Tibial nerve (tissue), 4 donors: ENCODE measurements around the gene COG1. TPM values are rescaled to one million over a fixed set of nuclear protein-coding genes. Genes with fewer than 3 reads are reported as not detected.

ENCODE experiments used
- DNase-seq, 2 donors: peaks; one replicate each; pipeline ENCODE4 v3.0.0-alpha.2; 2019; ENCODE audit warnings: low spot score in 2 of 2
- H3K27ac ChIP-seq, 4 donors: fragments of 200-600 bp; sonication (generic) in 3 of 4; one replicate each; pipeline ENCODE4 v1.5.1; 2017 to 2019; ENCODE audit warnings: mild to moderate bottlenecking in 1 of 4
- H3K27me3 ChIP-seq, 2 donors: fragments of 200-600 bp; sonication (generic) in 1 of 2; one replicate each; pipeline versions ENCODE4 v1.5.1 to v1.6.0; 2017 to 2019
- H3K36me3 ChIP-seq, 3 donors: fragments of 200-600 bp; sonication (generic); one replicate each; pipeline ENCODE4 v1.5.1; 2018 to 2019
- H3K4me1 ChIP-seq, 4 donors: fragments of 200-600 bp; sonication (generic) in 3 of 4; one replicate each; pipeline ENCODE4 v1.5.1; 2017 to 2019
- H3K4me3 ChIP-seq, 4 donors: fragments of 200-600 bp; sonication (generic) in 3 of 4; one replicate each; pipeline ENCODE4 v1.5.1; 2017 to 2019; ENCODE audit warnings: mild to moderate bottlenecking in 1 of 4, moderate library complexity in 1 of 4
- H3K9me3 ChIP-seq, 4 donors: fragments of 200-600 bp; sonication (generic) in 3 of 4; one replicate each; pipeline ENCODE4 v1.5.1; 2017 to 2019
- CTCF ChIP-seq, 5 experiments: fragments of 200-600 bp in 3 of 5; fragments of 450-650 bp in 2 of 5; sonication (generic) in 3 of 5; IDR thresholded peaks; one replicate each; pipeline ENCODE4 v1.5.1; 2016 to 2019; ENCODE audit warnings: antibody characterized with exemption in 5 of 5, mild to moderate bottlenecking in 3 of 5, moderate library complexity in 2 of 5
- EP300 ChIP-seq, 2 donors: sonication (generic); formaldehyde crosslinking; IDR thresholded peaks; one replicate each; pipeline ENCODE4 v1.6.1; 2017; ENCODE audit warnings: antibody characterized with exemption in 2 of 2, mild to moderate bottlenecking in 1 of 2
- POLR2A ChIP-seq, 2 donors: fragments of 450-650 bp; IDR thresholded peaks; one replicate each; pipeline ENCODE4 v1.6.1; 2017; ENCODE audit warnings: antibody characterized with exemption in 2 of 2, mild to moderate bottlenecking in 2 of 2, moderate library complexity in 2 of 2
- WGBS, 2 donors: methylation state at CpG; one replicate each; pipeline ENCODE4 v1.1.5; 2018; 5-methylcytosine and 5-hydroxymethylcytosine counted together
- total RNA-seq, 4 donors: library from RNA; depleted of rRNA; stranded (reverse); fragments of >200 nt; gene quantifications; one replicate each; pipeline ENCODE4 v1.1.0, GENCODE V29; 2016

Gene COG1
- total RNA-seq, 4 donors from 2014 or later, result 23.6 to 46.2 (median 28.6) TPM

GRCh38 chr17:73157521-73157890, 35.3 kb upstream of the COG1 start:
- H3K36me3 ChIP-seq, result no peaks in the 10 kb centered on the region
- 50 to 56% methylated on average over 5 of the region's 5 CpGs for WGBS, 2 donors
- H3K9me3 ChIP-seq, result no peaks in the 10 kb centered on the region
- H3K27ac ChIP-seq, result no peak overlapping the region
- peaks cover 0 to 31% of the 10 kb centered on the region in 2 donors for H3K27me3 ChIP-seq
- DNase-seq, result no peak
- peaks cover 0 to 17% (median 0%) of the 10 kb centered on the region in 4 donors for H3K4me1 ChIP-seq
- H3K4me3 ChIP-seq, result no peak overlapping the region
- no peak for TF ChIP-seq EP300 (IDR thresholded peaks at IDR 0.05)
- TF ChIP-seq POLR2A (IDR thresholded peaks at IDR 0.05), result no peak
- no peak for TF ChIP-seq CTCF (IDR thresholded peaks at IDR 0.05)

GRCh38 chr17:73158133-73158532, 34.7 kb upstream of the COG1 start:
- no peak overlapping the region for H3K4me3 ChIP-seq
- peaks cover 0 to 37% of the 10 kb centered on the region in 2 donors for H3K27me3 ChIP-seq
- H3K4me1 ChIP-seq, result peaks cover 0 to 17% (median 0%) of the 10 kb centered on the region in 4 donors
- no peaks in the 10 kb centered on the region for H3K36me3 ChIP-seq
- no peak for TF ChIP-seq POLR2A (IDR thresholded peaks at IDR 0.05)
- TF ChIP-seq EP300 (IDR thresholded peaks at IDR 0.05), result no peak
- no peak for TF ChIP-seq CTCF (IDR thresholded peaks at IDR 0.05)
- no peak overlapping the region for H3K27ac ChIP-seq
- DNase-seq, result no peak
- H3K9me3 ChIP-seq, result no peaks in the 10 kb centered on the region
- 76 to 84% methylated on average over 2 of the region's 2 CpGs for WGBS, 2 donors

DNA sequence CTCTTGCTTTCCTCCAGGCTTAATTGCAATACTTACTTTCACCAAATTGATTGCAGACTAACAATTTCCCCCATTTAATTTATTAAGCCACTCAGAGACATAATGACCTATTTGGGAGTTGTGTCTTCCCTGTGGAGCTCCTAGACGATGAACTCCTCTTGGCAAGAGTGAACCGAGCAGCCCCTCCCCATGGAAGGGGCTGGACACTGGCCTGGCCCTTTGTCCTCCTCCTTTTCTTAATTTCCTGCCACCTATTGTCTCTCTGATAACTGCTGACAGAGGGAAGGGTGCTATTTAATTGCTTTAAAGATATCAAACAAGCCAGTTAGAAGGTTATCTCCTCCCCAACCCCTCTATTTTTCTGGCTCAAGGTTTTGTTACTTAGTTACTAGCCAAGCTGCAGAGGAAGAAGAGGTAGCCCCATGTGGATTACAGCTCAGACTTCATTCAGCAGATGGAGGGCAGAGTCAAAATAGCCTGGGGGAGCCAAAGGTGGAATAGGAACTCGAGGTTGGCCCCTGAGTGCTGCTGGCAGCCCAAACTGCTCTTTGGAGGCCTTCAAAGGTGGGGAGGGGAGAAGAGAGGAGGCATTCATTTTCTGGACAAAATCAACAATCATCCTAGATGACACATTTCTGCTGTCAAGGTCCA, 31.8 kb upstream of the COG1 start:
- Histone ChIP-seq H3K27ac (no peak overlapping the region), H3K4me1 (peaks cover 0 to 39% (median 11%) of the 10 kb centered on the region in 4 donors), H3K36me3 (no peaks in the 10 kb centered on the region), H3K27me3 (peaks cover 0 to 67% of the 10 kb centered on the region in 2 donors), H3K4me3 (no peak overlapping the region), H3K9me3 (no peaks in the 10 kb centered on the region)
- 33 to 40% methylated on average over 2 to 3 of the region's 3 CpGs for WGBS, 2 donors
- TF ChIP-seq POLR2A (IDR thresholded peaks at IDR 0.05), result no peak
- no peak for TF ChIP-seq CTCF (IDR thresholded peaks at IDR 0.05)
- DNase-seq, result no peak

GRCh38 chr17:73163043-73163442, 29.8 kb upstream of the COG1 start:
- H3K36me3 ChIP-seq, result no peaks in the 10 kb centered on the region
- WGBS, 2 donors, result 45 to 50% methylated on average over 7 to 8 of the region's 8 CpGs
- H3K4me3 ChIP-seq, result no peak overlapping the region
- no peak overlapping the region for H3K27ac ChIP-seq
- no peaks in the 10 kb centered on the region for H3K9me3 ChIP-seq
- peaks cover 0 to 81% of the 10 kb centered on the region in 2 donors for H3K27me3 ChIP-seq
- DNase-seq, result no peak
- H3K4me1 ChIP-seq, result peaks cover 0 to 37% (median 16%) of the 10 kb centered on the region in 4 donors
- no peak for TF ChIP-seq EP300 (IDR thresholded peaks at IDR 0.05)
- TF ChIP-seq CTCF (IDR thresholded peaks at IDR 0.05), result no peak
- no peak for TF ChIP-seq POLR2A (IDR thresholded peaks at IDR 0.05)

- H3K36me3 ChIP-seq, result no peaks in the 10 kb centered on the region
- H3K9me3 ChIP-seq, result no peaks in the 10 kb centered on the region
- H3K27ac ChIP-seq, result peak overlapping the region in 1 of 4 donors; percentile 49
- peak overlapping the region; percentile 20 to 53 (median 34) for H3K4me3 ChIP-seq
- TF ChIP-seq CTCF (IDR thresholded peaks at IDR 0.05), result no peak
- TF ChIP-seq EP300 (IDR thresholded peaks at IDR 0.05), result no peak
- TF ChIP-seq POLR2A (IDR thresholded peaks at IDR 0.05), result no peak
- peaks cover 0 to 37% (median 16%) of the 10 kb centered on the region in 4 donors for H3K4me1 ChIP-seq
- DNase-seq, result no peak
- H3K27me3 ChIP-seq, result peaks cover 0 to 67% of the 10 kb centered on the region in 2 donors
- WGBS, 2 donors, result 1% methylated on average over 34 to 50 of the region's 51 CpGs
These were observed 27.0 kb upstream of the COG1 start for GRCh38 chr17:73165616-73166404.
